Measurements from ENCODE around the gene ADCY3. TPM values are rescaled to one million over a fixed set of nuclear protein-coding genes. Genes with fewer than 3 reads are reported as not detected.

Gene ADCY3
- total RNA-seq, 4 donors from 2014 or later: 32.5 to 54.5 (median 39.9) TPM

- Histone ChIP-seq H3K9me3 (no peaks in the 10 kb centered on the region), H3K4me1 (peaks cover 0 to 31% (median 3%) of the 10 kb centered on the region in 3 donors), H3K27ac (peak overlapping the region in 1 of 4 donors; percentile 78), H3K27me3 (no peaks in the 10 kb centered on the region), H3K36me3 (no peaks in the 10 kb centered on the region), H3K4me3 (no peak overlapping the region)
- TF ChIP-seq CTCF (IDR thresholded peaks at IDR 0.05): no peak
- TF ChIP-seq POLR2A (IDR thresholded peaks at IDR 0.05): no peak
- TF ChIP-seq POLR2AphosphoS5 (IDR thresholded peaks at IDR 0.05): no peak
- no peak for TF ChIP-seq EP300 (IDR thresholded peaks at IDR 0.05)
- ATAC-seq: no peak
- 87 to 91% methylated on average over 4 to 5 of the region's 6 CpGs for WGBS, 2 donors (ENCODE audit: low coverage in 1 of 2)
Measured at GRCh38 chr2:24857746-24858145, 62.3 kb downstream of the ADCY3 start.

GRCh38 chr2:24856791-24857211, 63.2 kb downstream of the ADCY3 start:
- H3K27me3 ChIP-seq: no peaks in the 10 kb centered on the region
- H3K36me3 ChIP-seq: no peaks in the 10 kb centered on the region
- no peak overlapping the region for H3K4me3 ChIP-seq
- H3K4me1 ChIP-seq: peaks cover 0 to 31% (median 3%) of the 10 kb centered on the region in 3 donors
- peak; percentile 22 for ATAC-seq
- TF ChIP-seq CTCF (IDR thresholded peaks at IDR 0.05): no peak
- TF ChIP-seq EP300 (IDR thresholded peaks at IDR 0.05): no peak
- no peak for TF ChIP-seq POLR2AphosphoS5 (IDR thresholded peaks at IDR 0.05)
- no peak for TF ChIP-seq POLR2A (IDR thresholded peaks at IDR 0.05)
- WGBS, 2 donors (ENCODE audit: low coverage in 1 of 2): 20 to 100% methylated on average over 1 to 2 of the region's 5 CpGs
- peak overlapping the region in 3 of 4 donors; percentile 65 to 78 (median 72) for H3K27ac ChIP-seq
- no peaks in the 10 kb centered on the region for H3K9me3 ChIP-seq

GRCh38 chr2:24855726-24856125, 64.3 kb downstream of the ADCY3 start:
- TF ChIP-seq POLR2A (IDR thresholded peaks at IDR 0.05) (no peak), POLR2AphosphoS5 (IDR thresholded peaks at IDR 0.05) (no peak), CTCF (IDR thresholded peaks at IDR 0.05) (no peak), EP300 (IDR thresholded peaks at IDR 0.05) (no peak)
- Histone ChIP-seq H3K27me3 (no peaks in the 10 kb centered on the region), H3K4me3 (no peak overlapping the region), H3K9me3 (no peaks in the 10 kb centered on the region), H3K36me3 (no peaks in the 10 kb centered on the region), H3K4me1 (peaks cover 0 to 35% (median 3%) of the 10 kb centered on the region in 3 donors), H3K27ac (peak overlapping the region in 3 of 4 donors; percentile 65 to 78 (median 72))
- ATAC-seq: peak; percentile 72
- no CpG with 5 or more reads among the region's 4 CpGs for WGBS, 2 donors (ENCODE audit: low coverage in 1 of 2)

- Histone ChIP-seq H3K27me3 (no peaks in the 10 kb centered on the region), H3K4me3 (no peak overlapping the region), H3K9me3 (no peaks in the 10 kb centered on the region), H3K27ac (peak overlapping the region in 3 of 4 donors; percentile 65 to 78 (median 72)), H3K4me1 (peaks cover 0 to 35% (median 3%) of the 10 kb centered on the region in 3 donors), H3K36me3 (no peaks in the 10 kb centered on the region)
- 59 to 81% methylated on average over 4 to 6 of the region's 8 CpGs for WGBS, 2 donors (ENCODE audit: low coverage in 1 of 2)
- peak; percentile 45 for TF ChIP-seq POLR2AphosphoS5 (IDR thresholded peaks at IDR 0.05)
- TF ChIP-seq CTCF (IDR thresholded peaks at IDR 0.05): no peak
- ATAC-seq: peak; percentile 66
Measured at GRCh38 chr2:24855022-24855622, 64.9 kb downstream of the ADCY3 start.

- 84 to 100% methylated on average over 3 of the region's 3 CpGs for WGBS, 2 donors (ENCODE audit: low coverage in 1 of 2)
- Histone ChIP-seq H3K4me3 (no peak overlapping the region), H3K36me3 (no peaks in the 10 kb centered on the region), H3K4me1 (peaks cover 0 to 35% (median 3%) of the 10 kb centered on the region in 3 donors), H3K27me3 (no peaks in the 10 kb centered on the region), H3K27ac (peak overlapping the region in 3 of 4 donors; percentile 1 to 78 (median 37)), H3K9me3 (no peaks in the 10 kb centered on the region)
- ATAC-seq: no peak
- TF ChIP-seq POLR2A (IDR thresholded peaks at IDR 0.05) (no peak), POLR2AphosphoS5 (IDR thresholded peaks at IDR 0.05) (no peak), CTCF (IDR thresholded peaks at IDR 0.05) (no peak), EP300 (IDR thresholded peaks at IDR 0.05) (no peak)
Measured at GRCh38 chr2:24853996-24854395, 66.0 kb downstream of the ADCY3 start.
